Activated CD4-positive, alpha-beta T cell treated with anti-CD3 and anti-CD28 coated beads for 48 hours (primary cell): ENCODE measurements around the gene SERP2.

Experiments
- DNase-seq: peaks from one replicate; pipeline ENCODE4 v3.0.0-alpha.2; 2020

SERP2 gene

DNA sequence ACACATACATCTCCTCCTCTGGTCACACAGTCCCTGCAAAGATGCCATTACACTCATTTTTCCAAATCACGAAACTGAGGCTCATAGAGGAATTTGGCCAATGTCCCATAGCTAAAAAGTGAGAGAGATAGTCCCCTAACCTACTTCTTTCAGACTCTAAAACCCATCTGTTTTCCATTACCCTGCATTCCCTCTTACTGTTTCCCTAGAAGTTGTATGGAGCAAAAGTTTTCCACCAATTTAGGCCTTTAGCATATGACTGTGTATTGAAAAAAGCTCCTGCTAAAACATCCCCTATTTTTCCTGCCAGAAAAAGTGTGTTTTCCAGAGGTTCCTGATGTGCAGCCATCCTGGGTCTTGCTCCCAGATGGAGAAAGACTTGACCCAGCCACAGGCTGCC, 16.3 kb downstream of the SERP2 start:
- no peak for DNase-seq

DNA sequence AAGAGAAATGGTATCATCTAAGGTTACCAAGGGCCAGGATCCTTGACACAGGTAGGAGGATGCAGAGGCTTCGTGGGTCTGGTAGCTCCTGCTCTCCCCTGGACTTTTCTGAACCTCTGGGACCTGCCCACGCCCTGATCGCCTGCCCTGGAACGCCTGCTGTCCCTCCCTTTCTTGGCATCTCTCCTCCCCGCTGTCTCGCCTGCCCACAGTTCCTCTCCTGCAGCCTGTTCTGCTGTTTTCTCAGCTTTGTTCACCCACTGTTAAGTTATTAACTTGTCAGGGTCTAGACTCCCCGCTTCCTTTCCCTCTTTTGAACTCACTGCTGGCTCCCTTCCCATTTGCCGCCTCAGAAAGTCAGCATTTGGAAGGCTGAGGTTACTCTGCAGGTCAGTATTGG, 19.8 kb downstream of the SERP2 start:
- DNase-seq: no peak

DNA sequence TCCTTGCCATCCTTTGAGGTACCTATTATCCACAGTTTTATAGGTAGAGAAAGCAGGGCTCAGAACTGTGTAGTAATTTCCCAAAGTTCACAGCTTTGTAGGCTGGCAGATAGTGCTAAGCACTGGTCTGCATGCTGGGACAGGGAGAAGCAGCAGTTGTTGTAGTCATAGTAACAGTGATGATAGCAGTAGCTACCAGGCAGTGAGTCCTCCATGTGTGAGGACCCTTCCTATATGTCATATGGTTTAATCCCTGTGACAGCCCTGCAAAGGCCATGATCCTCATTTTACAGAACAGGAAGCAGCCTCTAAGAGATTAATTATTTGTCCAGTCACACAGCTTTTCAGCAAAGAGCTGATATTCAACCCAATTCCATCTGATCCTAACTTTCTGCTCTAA, 21.0 kb downstream of the SERP2 start:
- DNase-seq: no peak

DNA sequence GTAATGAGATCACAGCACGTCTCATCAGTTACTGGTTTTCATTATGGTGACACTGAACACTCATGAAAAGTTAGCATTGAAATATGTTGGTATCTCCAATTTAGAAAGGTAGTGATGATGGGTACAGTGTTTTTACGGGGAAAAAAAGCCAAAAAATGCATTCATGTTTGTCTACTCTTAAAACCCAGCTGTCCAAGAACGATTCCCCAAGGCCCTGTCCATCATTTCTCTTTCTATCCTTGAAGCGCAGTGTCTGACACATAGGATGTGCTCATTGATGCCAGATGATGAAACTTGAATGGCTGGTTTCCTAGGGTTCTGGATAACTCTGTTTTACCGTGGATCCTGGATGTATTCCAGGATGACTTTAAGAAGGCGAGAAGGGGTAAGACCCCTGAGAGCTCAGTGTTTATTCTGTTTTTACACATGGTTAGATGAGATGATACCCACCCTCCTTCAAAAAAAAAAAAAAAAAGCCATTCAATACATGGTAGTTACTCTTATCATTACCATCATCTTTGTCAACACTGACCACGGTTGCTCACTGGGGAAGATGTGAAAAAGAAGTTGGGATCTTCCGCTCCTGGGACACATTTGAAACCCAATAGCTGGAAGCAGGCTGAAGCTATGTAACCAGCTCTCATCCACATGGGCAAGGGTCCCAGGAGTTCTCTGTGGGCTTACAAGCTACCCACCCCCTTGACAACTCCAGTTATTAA, 22.5 kb downstream of the SERP2 start:
- no peak for DNase-seq

DNA sequence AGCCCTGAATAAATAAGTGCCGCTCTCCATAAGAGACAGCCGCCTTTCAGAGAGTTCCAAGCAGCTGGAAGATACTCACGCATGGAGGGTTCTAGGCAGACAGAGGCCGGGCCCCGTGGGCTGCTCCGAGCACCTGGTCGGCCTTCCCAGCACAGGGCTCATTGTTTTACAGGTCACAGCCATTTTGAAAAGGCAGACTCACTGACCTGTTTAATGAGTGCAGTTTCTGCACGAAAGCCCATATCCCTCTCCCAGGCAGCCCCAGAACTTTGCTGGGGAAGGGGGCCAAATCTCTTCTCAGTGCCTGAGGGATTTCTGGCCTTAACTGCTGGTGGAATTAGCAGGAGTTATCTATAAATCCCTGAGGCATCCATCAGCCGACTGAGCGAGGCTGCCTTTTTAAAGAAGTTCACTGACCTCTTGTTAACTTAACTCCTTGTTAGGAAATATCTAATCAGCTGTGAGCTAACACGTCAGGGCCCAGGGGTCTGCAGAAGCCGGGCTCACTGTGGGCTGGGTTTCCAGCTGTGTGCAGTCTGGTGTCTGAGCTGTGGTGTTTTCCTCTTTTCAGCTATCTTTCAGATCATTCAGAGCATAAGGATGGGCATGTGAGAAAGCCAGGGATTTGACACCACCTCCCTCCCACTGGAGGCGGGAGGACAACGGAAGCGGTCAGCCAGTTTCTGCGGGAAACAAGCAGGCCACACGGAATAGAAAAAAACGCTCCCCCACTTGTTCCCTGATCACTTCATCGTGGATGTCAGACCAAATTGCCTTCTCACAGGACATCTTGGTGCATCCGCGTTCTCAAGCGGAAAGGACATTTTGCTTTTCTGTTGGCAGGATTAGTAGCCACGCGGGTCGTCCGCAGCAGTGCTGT, 23.3 kb downstream of the SERP2 start:
- no peak for DNase-seq

DNA sequence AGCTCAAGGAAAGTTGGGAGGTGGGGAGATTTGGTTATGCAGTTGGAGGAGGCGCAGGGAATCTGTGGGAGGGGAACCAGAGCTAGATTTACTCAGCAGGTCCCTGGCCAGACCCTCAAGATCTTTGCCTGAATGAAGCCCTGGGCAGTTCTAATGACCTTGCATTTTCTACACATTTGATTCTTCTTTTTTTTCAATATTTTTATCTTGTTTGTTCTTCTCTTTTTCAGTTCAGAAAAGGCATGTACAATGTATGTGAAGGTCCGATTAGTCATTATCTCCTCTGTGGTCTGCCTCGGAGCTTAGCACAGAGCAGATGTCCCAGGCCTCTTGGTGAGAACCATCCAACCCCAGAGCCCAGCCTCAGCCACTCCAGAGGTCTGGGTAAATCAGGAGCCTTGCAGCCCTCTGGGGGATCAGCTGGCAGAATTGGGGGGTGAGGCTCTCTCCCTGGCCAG, 24.2 kb downstream of the SERP2 start:
- no peak for DNase-seq

DNA sequence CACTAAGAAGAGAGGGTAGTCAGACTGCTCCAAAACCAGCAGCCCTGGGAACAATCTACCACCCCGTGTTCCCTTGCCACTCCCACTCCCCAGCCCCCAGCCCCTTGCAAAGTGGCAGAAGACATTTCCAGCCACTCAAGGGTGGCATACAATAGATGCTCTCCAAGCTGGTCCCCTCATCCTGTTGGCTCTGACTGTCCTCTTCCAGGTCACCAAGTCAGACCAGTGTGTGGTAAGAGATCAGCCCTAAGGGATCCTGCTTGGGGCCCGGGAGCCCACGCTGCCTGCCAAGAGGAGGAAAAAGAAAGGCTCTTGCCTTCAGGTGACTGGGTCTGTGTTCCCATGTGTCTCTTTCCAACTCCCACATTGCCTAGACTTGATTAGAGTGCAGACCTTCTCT, 25.0 kb downstream of the SERP2 start:
- no peak for DNase-seq

DNA sequence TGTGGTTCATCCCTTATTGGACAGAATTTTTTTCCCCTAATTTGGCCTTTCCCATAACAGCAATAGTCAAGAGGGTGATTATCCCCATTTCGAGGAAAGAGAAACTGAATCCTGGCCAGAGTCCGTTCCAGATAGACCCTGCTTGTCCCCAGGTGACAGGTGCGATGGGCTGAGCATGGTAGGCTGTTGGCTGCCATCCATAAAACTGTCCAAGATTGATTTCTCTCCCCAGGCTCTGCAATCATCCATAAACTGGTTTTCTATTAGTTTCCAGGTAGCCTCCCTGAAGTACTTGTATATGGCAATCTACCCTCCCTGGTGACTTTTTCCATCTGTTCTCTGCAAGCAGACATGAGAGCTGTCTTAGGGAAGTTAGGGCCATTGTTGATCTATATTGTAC, 25.4 kb downstream of the SERP2 start:
- no peak for DNase-seq

DNA sequence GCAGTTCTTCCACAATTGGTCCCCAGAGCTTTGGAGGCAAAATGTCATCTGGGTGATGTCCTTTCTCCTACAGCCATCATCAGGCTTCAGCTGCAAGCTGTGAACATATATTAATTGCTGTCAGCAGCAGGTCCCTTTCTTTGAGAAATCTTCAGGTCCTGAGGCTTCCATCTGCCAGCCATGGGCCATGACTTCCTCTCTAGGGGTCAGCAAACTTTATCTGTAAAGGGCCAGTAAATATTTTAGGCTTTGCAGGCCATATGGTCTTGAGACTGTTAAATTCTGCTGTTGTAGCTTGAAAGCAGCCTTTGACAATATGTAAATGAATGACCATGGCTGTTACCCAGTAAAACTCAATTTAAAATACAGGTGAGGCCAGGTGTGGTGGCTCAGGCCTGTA, 27.1 kb downstream of the SERP2 start:
- DNase-seq: no peak

DNA sequence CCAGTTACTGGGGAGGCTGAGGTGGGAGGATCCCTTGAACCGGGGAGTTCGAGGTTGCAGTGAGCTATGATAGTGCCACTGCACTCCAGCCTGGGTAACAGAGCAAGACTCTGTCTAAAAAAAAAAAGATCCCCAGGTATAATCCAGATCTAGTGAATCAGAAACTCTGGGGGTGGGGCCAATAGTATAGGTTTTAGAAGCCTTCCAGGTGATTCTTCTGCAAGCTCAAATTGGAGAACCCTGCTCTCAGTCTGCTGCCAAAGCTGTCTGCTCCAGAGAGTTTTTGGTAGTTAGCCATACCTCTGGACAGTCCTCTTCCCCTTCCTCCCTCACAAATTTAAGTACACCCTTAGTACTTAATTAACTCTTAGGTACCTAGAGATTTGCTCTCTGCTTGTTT, 28.0 kb downstream of the SERP2 start:
- no peak for DNase-seq

DNA sequence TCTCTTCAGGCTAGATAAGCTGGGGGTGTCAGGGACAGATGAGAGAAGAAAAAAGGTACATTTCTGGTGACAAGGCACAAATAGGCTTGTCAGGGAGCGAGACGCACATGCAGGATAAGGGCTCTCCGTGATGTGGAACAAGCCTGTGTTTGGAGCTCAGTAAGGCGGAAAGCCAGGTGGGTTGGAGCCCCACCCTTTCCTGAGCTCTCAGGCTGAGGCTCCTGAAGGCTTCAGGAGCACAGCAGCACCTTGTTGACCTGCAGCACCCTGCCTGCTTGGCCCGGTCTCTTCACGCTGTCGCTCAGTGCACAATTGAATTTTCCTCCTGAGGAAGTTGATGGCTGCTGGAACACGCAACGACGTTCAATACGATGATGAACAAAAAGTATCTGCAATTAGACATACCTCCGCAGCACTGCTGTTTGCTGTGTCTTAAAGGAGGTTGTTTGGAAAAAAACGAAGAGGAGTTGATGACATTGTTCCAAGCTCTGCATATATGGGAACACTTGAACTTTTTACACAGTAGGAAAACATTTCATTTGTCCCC, 29.3 kb downstream of the SERP2 start:
- DNase-seq: no peak

DNA sequence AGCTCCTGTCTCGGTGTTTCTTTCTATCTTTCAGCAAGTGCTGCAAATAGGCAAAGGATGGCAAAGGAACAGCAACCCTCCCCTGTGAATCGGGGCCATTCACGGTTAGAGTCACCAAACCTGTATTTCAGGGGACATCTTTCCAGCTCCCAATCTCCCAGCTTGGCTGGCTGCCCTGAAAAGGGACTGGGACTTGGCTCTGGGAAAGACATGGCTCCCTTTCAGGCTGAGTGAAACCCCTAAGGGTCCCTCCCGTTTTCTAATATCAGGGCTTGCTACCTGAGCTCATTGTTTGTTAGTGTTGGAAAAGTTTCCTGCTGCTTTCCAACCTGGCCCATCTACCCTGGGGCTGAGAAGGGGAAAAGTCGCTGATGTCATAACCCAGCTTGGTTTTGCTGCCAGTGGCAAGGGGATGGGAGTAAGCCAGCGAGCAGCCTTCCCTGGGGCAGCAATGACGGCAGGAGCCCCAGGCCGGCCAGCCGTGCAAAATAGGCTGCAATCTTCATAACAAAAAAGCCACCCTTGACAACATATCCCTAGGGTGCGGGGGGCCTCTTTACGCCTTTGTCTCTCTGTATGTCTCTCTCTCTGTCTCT, 29.9 kb downstream of the SERP2 start:
- DNase-seq: no peak

DNA sequence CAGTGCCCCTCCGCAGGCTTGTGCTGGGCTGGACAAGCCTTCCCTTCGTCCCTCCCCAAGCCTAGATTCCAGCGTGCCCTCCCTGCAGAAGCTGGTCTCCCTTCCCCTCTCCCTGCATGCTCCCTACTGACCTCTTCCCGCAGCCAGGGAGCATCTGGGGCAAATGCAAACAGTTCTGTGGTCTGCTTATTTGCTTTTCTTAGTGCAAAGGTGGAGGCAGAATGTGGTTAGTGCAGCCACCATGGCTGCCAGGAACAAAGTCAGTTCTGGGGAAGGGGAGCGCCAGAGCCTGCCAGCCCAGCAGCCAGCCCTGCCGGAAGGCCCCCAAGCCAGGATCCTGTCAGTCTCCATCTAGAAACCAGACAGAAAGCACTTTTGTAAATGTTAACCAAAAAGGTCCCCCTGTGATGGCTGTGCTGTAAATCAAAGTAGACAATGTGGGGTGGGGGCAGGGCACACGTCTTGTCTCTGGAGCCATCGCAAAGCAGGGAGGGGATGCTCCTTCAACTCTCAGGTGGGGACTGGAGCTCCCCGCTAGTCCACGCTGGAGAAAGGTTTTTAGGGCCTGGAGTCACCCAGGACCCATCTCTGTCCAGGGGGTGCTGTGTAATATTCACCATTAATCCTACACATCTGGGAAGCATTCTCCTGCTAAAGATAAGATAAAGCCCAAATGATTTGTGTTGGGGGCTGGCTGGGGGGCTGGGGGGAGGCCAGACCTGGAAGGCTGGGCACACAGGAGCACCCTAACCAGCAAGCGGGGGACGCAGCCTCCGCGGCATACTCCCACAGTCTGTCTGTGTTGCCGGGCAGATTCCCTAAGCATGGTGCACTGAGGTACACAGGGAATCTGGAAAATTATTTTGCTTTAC, 30.9 kb downstream of the SERP2 start:
- DNase-seq: no peak

DNA sequence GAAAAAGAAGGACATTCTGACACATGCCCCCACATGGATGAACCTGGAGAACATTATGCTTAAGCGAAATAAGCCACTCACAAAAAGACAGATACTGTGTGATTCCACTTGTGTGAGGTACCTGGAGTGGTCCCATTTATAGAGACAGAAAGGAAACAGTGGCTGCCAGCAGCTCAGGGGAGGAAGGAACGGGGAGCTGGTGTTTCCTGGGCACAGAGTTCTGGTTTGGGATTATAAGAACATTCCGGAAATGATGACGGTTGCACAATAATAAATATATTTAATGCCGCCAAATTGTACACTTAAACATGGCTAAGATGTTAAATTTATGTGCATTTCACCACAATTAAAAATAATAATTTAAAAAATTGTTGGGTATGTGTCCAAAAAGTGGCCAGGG, 33.0 kb downstream of the SERP2 start:
- DNase-seq: no peak

DNA sequence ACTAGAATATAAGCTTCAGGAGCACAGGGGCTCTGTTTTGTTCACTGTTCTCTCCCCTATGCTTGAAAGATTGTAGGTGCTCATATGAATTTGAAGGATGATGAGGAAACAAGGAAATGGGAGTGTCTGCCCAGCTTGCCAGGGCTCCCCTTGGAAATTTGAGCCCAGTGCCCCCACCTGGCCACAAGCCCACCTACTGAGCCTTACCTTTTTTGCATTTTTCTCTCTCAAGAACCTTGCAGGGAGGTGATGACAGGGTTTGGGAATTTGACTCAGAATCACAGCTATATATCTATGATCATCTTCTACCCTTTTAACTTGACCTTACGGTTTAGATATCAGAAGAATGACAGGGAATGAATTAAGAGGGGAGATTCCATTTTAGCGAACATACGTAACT, 33.8 kb downstream of the SERP2 start:
- no peak for DNase-seq

DNA sequence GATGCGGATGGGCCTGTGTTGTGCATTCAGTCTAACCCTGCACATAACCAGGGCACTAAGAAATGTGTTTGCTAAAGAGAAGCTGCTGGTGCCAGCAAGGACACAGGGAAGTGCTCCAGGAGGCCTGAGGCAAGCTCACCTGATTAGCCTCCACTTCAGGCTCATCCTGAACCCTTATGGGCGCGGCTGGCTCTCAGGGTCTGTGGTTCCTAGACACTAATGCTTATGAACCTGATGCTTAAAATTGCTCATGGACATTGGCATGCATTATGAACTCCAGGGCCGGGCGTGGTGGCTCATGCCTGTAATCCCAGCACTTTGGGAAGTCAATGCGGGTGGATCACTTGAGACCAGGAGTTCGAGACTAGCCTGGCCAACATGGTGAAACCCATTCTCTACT, 34.3 kb downstream of the SERP2 start:
- no peak for DNase-seq

DNA sequence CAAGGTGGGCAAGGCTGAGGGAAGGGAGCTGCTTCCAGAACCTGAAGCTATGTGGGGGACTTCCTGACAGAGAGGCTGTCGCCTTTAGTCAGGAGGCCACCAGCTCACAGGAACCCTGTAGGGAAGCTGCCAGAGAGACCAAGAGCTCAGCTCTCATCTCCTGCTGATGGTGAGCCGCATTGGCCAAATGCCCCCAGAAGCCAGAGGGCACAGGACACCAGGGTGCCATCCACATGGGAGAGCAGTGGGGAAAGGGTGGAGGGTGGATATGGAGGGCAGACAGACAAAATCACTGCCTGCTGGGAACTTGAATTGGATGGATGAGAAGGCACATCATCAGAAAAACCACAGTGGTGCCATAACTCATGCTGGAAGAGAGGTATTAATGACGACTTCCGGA, 36.0 kb downstream of the SERP2 start:
- DNase-seq: no peak

DNA sequence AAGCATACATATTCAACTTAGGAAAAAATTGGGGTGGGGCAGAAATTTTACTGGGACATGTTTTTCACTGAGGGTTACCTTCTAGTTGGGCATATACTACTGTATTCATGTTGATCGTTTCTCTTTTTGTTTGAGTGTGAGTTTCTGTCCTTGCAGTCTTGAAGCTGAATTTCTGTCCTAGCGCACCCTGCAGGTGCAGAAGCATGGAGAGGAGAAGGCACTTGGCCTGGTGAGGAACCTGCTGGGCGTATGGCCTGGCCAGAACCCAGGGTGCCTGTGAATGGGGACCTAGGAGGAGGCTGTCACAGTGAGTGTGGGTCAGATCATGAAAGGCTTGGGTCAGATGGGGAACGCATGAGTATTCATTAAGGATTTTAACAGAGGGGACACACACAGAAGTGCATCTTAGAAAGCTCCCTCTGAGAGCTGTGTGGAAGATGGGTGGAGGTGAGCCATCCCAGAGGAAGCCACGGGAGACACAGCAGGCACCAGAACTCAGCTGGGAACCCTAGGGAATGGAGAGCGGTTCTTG, 36.8 kb downstream of the SERP2 start:
- DNase-seq: no peak

DNA sequence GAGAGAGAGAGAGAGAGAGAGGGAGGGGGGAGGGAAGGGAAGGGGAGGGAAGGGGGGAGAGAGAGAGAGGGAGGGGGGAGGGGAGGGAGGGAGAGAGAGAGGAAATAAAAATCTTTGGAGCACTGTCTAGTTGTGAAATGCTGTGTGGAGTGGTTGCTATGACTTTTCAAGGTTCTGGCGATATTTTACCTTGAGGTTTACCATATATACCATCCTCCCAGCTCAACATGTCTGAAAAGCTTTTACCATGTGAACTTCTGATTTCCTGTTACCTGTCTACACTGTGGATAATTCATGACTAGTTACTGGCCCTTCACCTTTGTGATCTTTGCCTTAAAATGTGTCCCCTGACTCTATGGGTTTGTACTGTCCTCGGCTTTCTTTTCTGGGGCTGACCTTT, 38.2 kb downstream of the SERP2 start:
- no peak for DNase-seq

DNA sequence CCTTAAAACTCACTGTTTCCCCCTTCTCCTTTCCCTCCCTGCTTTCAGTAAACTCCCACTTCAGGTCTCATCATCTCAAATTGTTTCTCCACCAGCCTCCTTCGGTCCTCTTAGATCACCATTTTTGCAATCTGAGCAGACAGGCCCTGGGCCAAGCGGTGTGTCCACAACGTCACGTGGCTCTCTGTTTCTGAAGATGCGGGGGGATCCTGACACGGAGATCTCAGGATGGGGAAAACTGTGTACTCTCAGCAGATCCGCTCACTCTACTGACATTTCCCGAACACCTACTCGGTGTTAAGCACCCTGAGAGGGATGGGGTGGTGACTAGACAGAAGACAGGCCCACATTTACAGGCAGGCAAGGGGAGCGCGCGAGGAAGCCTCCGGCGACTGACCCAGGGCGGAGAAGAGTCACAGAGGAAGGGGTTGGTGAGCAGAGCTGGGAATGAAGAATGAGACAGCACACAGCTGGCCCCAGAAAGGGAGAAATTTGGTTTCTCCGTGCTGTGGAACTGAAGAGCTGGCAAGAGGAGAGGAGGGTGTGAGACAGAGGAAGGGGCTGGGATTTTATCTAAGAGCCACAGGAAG, 38.8 kb downstream of the SERP2 start:
- DNase-seq: no peak

DNA sequence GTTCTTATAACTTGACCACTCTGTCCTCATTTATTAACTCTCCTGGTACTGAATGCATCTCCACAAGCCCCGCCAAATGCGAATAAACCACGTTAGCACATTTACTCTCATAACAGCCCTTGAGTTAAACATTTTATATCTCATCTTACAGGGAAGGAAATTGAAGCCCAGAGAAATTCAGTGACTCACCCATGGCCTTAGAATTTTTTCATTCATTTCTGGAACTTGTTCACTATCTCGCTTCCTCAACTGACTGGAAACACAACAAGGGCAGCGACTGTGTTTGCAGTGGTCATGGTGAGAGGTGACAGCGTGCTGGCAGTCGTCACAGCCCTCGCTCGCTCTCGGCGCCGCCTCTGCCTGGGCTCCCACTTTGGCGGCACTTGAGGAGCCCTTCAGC, 39.5 kb downstream of the SERP2 start:
- no peak for DNase-seq

DNA sequence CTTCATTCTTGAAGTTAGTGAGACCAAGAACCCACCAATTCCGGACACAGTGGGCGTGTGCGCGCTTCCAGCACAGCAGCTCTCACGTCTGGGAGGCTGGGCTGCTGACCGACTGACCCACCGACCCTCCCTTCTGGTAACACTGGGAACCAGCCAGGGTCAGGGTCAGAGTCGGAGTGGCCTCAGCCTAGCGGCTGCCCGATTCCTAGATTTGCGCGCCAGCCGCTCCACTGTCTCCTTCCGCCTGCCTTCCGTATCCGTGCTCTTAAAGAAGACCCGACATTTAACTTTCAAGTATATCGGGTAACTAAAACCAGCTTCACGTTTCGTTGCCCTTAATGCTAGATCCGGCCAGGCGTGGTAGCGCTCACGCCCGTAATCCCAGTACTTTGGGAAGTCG, 41.1 kb downstream of the SERP2 start:
- DNase-seq: no peak
